ENCODE results near the gene KCNQ4.

KCNQ4 gene

GRCh38 chr1:40840526-40841323, 57.1 kb downstream of the KCNQ4 start:
- DNase-seq (ENCODE audit: low read depth in 2 of 2): no peak

- no peak for DNase-seq (ENCODE audit: low read depth in 2 of 2)
Observed at GRCh38 chr1:40841602-40842001, 58.0 kb downstream of the KCNQ4 start.

- no peak for DNase-seq (ENCODE audit: low read depth in 2 of 2)
Observed at GRCh38 chr1:40842207-40842606, 58.6 kb downstream of the KCNQ4 start.

GRCh38 chr1:40842691-40843090, 59.1 kb downstream of the KCNQ4 start:
- no peak for DNase-seq (ENCODE audit: low read depth in 2 of 2)

GRCh38 chr1:40844079-40844478, 60.5 kb downstream of the KCNQ4 start:
- DNase-seq (ENCODE audit: low read depth in 2 of 2): no peak

GRCh38 chr1:40844887-40845878, 61.6 kb downstream of the KCNQ4 start:
- no peak for DNase-seq (ENCODE audit: low read depth in 2 of 2)

GRCh38 chr1:40845895-40846294, 62.3 kb downstream of the KCNQ4 start:
- DNase-seq (ENCODE audit: low read depth in 2 of 2): no peak

- no peak for DNase-seq (ENCODE audit: low read depth in 2 of 2)
Observed at GRCh38 chr1:40847023-40847745, 63.6 kb downstream of the KCNQ4 start.

- no peak for DNase-seq (ENCODE audit: low read depth in 2 of 2)
Observed at GRCh38 chr1:40848530-40849189, 65.1 kb downstream of the KCNQ4 start.

- DNase-seq (ENCODE audit: low read depth in 2 of 2): peak; percentile 60 to 66
Observed at GRCh38 chr1:40849801-40850592, 66.4 kb downstream of the KCNQ4 start.

GRCh38 chr1:40851643-40852042, 68.1 kb downstream of the KCNQ4 start:
- no peak for DNase-seq (ENCODE audit: low read depth in 2 of 2)

GRCh38 chr1:40853113-40853884, 69.7 kb downstream of the KCNQ4 start:
- no peak for DNase-seq (ENCODE audit: low read depth in 2 of 2)

- DNase-seq (ENCODE audit: low read depth in 2 of 2): no peak
Observed at GRCh38 chr1:40853885-40854170, 70.2 kb downstream of the KCNQ4 start.

- peak in 1 of 2 donors; percentile 32 for DNase-seq (ENCODE audit: low read depth in 2 of 2)
Observed at GRCh38 chr1:40855513-40855912, 71.9 kb downstream of the KCNQ4 start.

GRCh38 chr1:40856116-40856515, 72.5 kb downstream of the KCNQ4 start:
- DNase-seq (ENCODE audit: low read depth in 2 of 2): no peak

- DNase-seq (ENCODE audit: low read depth in 2 of 2): no peak
Observed at GRCh38 chr1:40856656-40857302, 73.2 kb downstream of the KCNQ4 start.

GRCh38 chr1:40857737-40858136, 74.2 kb downstream of the KCNQ4 start:
- no peak for DNase-seq (ENCODE audit: low read depth in 2 of 2)

- DNase-seq (ENCODE audit: low read depth in 2 of 2): no peak
Observed at GRCh38 chr1:40858856-40859416, 75.3 kb downstream of the KCNQ4 start.

GRCh38 chr1:40860706-40861223, 77.2 kb downstream of the KCNQ4 start:
- DNase-seq (ENCODE audit: low read depth in 2 of 2): no peak

Measured in stimulated activated CD8-positive, alpha-beta memory T cell treated with anti-CD3 and anti-CD28 coated beads, Interleukin-2, amount 100 ng/mL, for 48 hours (primary cell).